ENCODE results near the gene NEUROG2.

GRCh38 chr4:112560084-112560483, 44.1 kb upstream of the NEUROG2 start:
- TF ChIP-seq POLR2A (IDR thresholded peaks at IDR 0.05; ENCODE audit: low read length) (no peak), GATA1 (IDR thresholded peaks at IDR 0.05; ENCODE audit: low read depth, low read length) (no peak)
